ENCODE measurements around the gene KLHDC9.

Gene KLHDC9

GRCh38 chr1:161054232-161054631 lies 43.9 kb upstream of the KLHDC9 start:
- TF ChIP-seq TAF1 (IDR thresholded peaks at IDR 0.05; ENCODE audit: borderline replicate concordance, insufficient read depth, low read length) (no peak), SIN3A (IDR thresholded peaks at IDR 0.05; ENCODE audit: borderline replicate concordance, insufficient read depth, low read length) (no peak), FOXP2 (optimal IDR thresholded peaks at IDR 0.05; ENCODE audit: borderline replicate concordance, extremely low read depth, extremely low read length, insufficient read depth) (no peak), POLR2AphosphoS5 (IDR thresholded peaks at IDR 0.05; ENCODE audit: low read depth, low read length) (no peak), REST (IDR thresholded peaks at IDR 0.05; ENCODE audit: insufficient read depth in 1 of 2, low read depth in 2 of 2, low read length in 2 of 2) (no peak)

- TF ChIP-seq TAF1 (IDR thresholded peaks at IDR 0.05; ENCODE audit: borderline replicate concordance, insufficient read depth, low read length) = no peak
- no peak for TF ChIP-seq FOXP2 (optimal IDR thresholded peaks at IDR 0.05; ENCODE audit: borderline replicate concordance, extremely low read depth, extremely low read length, insufficient read depth)
- no peak for TF ChIP-seq POLR2AphosphoS5 (IDR thresholded peaks at IDR 0.05; ENCODE audit: low read depth, low read length)
These were observed 43.4 kb upstream of the KLHDC9 start for GRCh38 chr1:161054805-161055204.

DNA sequence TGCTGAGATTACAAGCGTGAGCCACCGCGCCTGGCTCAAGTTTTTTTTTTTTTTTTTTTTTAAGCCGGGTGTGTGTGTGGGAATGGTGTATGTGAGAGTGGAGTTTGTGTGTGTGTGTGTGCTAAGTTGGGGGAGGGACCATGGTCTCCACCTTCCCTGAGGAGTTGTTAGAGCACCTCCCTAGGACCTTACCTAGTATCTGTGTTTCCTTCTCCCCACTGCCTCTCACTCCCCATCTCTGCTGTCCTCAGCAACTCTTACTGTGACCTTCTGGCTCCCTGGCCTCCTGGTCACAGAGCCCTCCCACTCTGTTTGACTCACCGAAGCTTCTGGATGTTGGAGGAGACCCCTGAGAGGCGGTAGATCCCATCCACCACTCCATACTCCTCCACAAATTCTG lies 38.9 kb upstream of the KLHDC9 start:
- TF ChIP-seq POLR2AphosphoS5 (IDR thresholded peaks at IDR 0.05; ENCODE audit: low read depth, low read length) = no peak
- TF ChIP-seq REST (IDR thresholded peaks at IDR 0.05; ENCODE audit: insufficient read depth in 1 of 2, low read depth in 2 of 2, low read length in 2 of 2) = no peak
- no peak for TF ChIP-seq TAF1 (IDR thresholded peaks at IDR 0.05; ENCODE audit: borderline replicate concordance, insufficient read depth, low read length)
- TF ChIP-seq FOXP2 (optimal IDR thresholded peaks at IDR 0.05; ENCODE audit: borderline replicate concordance, extremely low read depth, extremely low read length, insufficient read depth) = no peak
- no peak for TF ChIP-seq SIN3A (IDR thresholded peaks at IDR 0.05; ENCODE audit: borderline replicate concordance, insufficient read depth, low read length)

GRCh38 chr1:161061419-161061818 lies 36.7 kb upstream of the KLHDC9 start:
- no peak for TF ChIP-seq FOXP2 (optimal IDR thresholded peaks at IDR 0.05; ENCODE audit: borderline replicate concordance, extremely low read depth, extremely low read length, insufficient read depth)
- no peak for TF ChIP-seq SIN3A (IDR thresholded peaks at IDR 0.05; ENCODE audit: borderline replicate concordance, insufficient read depth, low read length)
- no peak for TF ChIP-seq POLR2AphosphoS5 (IDR thresholded peaks at IDR 0.05; ENCODE audit: low read depth, low read length)
- no peak for TF ChIP-seq REST (IDR thresholded peaks at IDR 0.05; ENCODE audit: insufficient read depth in 1 of 2, low read depth in 2 of 2, low read length in 2 of 2)
- TF ChIP-seq TAF1 (IDR thresholded peaks at IDR 0.05; ENCODE audit: borderline replicate concordance, insufficient read depth, low read length) = no peak

GRCh38 chr1:161066694-161067093 lies 31.5 kb upstream of the KLHDC9 start:
- TF ChIP-seq REST (IDR thresholded peaks at IDR 0.05; ENCODE audit: insufficient read depth in 1 of 2, low read depth in 2 of 2, low read length in 2 of 2) (no peak), SIN3A (IDR thresholded peaks at IDR 0.05; ENCODE audit: borderline replicate concordance, insufficient read depth, low read length) (no peak), POLR2AphosphoS5 (IDR thresholded peaks at IDR 0.05; ENCODE audit: low read depth, low read length) (no peak), TAF1 (IDR thresholded peaks at IDR 0.05; ENCODE audit: borderline replicate concordance, insufficient read depth, low read length) (no peak)

Measured in PFSK-1 (cell line).